GM12878 (cell line): Measurements from ENCODE around the gene TECTB.

Source experiments
- BCL11A ChIP-seq: IDR thresholded peaks from 2 replicates; pipeline ENCODE4 v1.6.1; 2011; ENCODE audit warnings: low read depth, low read length
- CHD4 ChIP-seq: fragments of 200-600 bp; sonication (generic); IDR thresholded peaks from 2 replicates; pipeline ENCODE4 v1.6.1; 2016; ENCODE audit warnings: mild to moderate bottlenecking
- EP300 ChIP-seq, 2 experiments: fragments of 150-350 bp in 1 of 2; IDR thresholded peaks; 2 replicates each; pipeline ENCODE4 v1.6.1; 2011 to 2012; ENCODE audit warnings: low read depth in 2 of 2, low read length in 2 of 2, borderline replicate concordance in 1 of 2, improper control_type of control experiment in 1 of 2, inconsistent platforms in 1 of 2; ENCODE audit not compliant: control insufficient read depth in 1 of 2
- GABPA ChIP-seq: IDR thresholded peaks from 2 replicates; pipeline ENCODE4 v1.6.1; 2014; ENCODE audit warnings: antibody characterized with exemption, low read depth, mild to moderate bottlenecking, inconsistent platforms
- NFIC ChIP-seq: IDR thresholded peaks from 2 replicates; pipeline ENCODE4 v1.6.1; 2012; ENCODE audit warnings: low read depth, mild to moderate bottlenecking, inconsistent platforms, low read length, moderate library complexity
- POLR2A ChIP-seq: IDR thresholded peaks from 2 replicates; pipeline ENCODE4 v1.6.1; 2011; ENCODE audit warnings: low read depth, mild to moderate bottlenecking, low read length
- POLR2AphosphoS5 ChIP-seq: IDR thresholded peaks from 2 replicates; pipeline ENCODE4 v1.6.1; 2011; ENCODE audit warnings: mild to moderate bottlenecking, low read length, inconsistent platforms
- TAF1 ChIP-seq: IDR thresholded peaks from 2 replicates; pipeline ENCODE4 v1.6.1; 2011; ENCODE audit warnings: mild to moderate bottlenecking, low read depth, low read length, borderline replicate concordance
- TARDBP ChIP-seq: IDR thresholded peaks from 2 replicates; pipeline ENCODE4 v1.6.1; 2016; ENCODE audit warnings: borderline replicate concordance
- TCF12 ChIP-seq: IDR thresholded peaks from 2 replicates; pipeline ENCODE4 v1.6.1; 2011; ENCODE audit warnings: low read depth, mild to moderate bottlenecking, low read length
- ZNF24 ChIP-seq: fragments of 450-650 bp; IDR thresholded peaks from 2 replicates; pipeline ENCODE4 v1.6.1; 2017; ENCODE audit warnings: antibody characterized with exemption, mild to moderate bottlenecking
- ZNF274 ChIP-seq: IDR thresholded peaks from one replicate; pipeline ENCODE4 v1.8.0; 2011; ENCODE audit not compliant: insufficient read length, insufficient read depth
- TF ChIP-seq, protein P1 (sequence below): fragments of 450-650 bp; IDR thresholded peaks from 2 replicates; pipeline ENCODE4 v1.6.1; 2017; ENCODE audit warnings: mild to moderate bottlenecking, moderate library complexity
- TF ChIP-seq, protein P2 (sequence below), 3 experiments: IDR thresholded peaks in 2 of 3; conservative IDR thresholded peaks in 1 of 3; 2 replicates each; pipeline ENCODE4 v1.5.1; 2011; ENCODE audit warnings: low read depth in 3 of 3, low read length in 3 of 3, mild to moderate bottlenecking in 3 of 3, control low read depth in 2 of 3, moderate library complexity in 2 of 3, inconsistent platforms in 1 of 3, mixed read lengths in 1 of 3; ENCODE audit not compliant: control insufficient read depth in 2 of 3, insufficient read depth in 1 of 3; ENCODE audit errors: extremely low read depth in 1 of 3

DNA sequence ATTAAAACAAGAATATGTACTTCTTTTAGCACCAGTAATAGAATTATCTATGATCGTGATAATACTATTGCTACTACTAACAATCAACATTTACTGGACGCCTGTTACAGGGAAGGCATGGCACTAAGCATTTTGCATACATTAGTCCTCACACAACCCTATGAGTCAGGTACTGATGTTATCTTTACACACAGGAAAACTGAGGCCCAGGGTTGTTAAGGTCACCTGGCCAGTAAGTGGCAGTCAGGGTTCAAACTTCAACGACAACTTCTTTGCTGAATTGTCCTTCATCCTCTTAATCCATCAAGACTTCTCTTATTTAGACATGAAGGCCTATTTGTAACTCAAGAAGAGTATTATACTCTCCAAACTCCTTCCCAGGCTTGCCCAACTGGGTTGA lies 48.8 kb downstream of the TECTB start:
- no peak for TF ChIP-seq GABPA
- no peak for TF ChIP-seq POLR2A
- no peak for TF ChIP-seq EP300 (IDR thresholded peaks at IDR 0.05; ENCODE audit: borderline replicate concordance in 1 of 2, control insufficient read depth in 1 of 2, low read depth in 2 of 2, low read length in 2 of 2)
- no peak for TF ChIP-seq POLR2AphosphoS5
- no peak for TF ChIP-seq BCL11A
- TF ChIP-seq ZNF274: no peak
- TF ChIP-seq TAF1: no peak
- no peak for TF ChIP-seq NFIC
- TF ChIP-seq ZNF24: no peak
- TF ChIP-seq, protein P1, sequence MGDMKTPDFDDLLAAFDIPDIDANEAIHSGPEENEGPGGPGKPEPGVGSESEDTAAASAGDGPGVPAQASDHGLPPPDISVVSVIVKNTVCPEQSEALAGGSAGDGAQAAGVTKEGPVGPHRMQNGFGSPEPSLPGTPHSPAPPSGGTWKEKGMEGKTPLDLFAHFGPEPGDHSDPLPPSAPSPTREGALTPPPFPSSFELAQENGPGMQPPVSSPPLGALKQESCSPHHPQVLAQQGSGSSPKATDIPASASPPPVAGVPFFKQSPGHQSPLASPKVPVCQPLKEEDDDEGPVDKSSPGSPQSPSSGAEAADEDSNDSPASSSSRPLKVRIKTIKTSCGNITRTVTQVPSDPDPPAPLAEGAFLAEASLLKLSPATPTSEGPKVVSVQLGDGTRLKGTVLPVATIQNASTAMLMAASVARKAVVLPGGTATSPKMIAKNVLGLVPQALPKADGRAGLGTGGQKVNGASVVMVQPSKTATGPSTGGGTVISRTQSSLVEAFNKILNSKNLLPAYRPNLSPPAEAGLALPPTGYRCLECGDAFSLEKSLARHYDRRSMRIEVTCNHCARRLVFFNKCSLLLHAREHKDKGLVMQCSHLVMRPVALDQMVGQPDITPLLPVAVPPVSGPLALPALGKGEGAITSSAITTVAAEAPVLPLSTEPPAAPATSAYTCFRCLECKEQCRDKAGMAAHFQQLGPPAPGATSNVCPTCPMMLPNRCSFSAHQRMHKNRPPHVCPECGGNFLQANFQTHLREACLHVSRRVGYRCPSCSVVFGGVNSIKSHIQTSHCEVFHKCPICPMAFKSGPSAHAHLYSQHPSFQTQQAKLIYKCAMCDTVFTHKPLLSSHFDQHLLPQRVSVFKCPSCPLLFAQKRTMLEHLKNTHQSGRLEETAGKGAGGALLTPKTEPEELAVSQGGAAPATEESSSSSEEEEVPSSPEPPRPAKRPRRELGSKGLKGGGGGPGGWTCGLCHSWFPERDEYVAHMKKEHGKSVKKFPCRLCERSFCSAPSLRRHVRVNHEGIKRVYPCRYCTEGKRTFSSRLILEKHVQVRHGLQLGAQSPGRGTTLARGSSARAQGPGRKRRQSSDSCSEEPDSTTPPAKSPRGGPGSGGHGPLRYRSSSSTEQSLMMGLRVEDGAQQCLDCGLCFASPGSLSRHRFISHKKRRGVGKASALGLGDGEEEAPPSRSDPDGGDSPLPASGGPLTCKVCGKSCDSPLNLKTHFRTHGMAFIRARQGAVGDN: no peak
- no peak for TF ChIP-seq TARDBP
- TF ChIP-seq TCF12: no peak
- TF ChIP-seq, protein P2, sequence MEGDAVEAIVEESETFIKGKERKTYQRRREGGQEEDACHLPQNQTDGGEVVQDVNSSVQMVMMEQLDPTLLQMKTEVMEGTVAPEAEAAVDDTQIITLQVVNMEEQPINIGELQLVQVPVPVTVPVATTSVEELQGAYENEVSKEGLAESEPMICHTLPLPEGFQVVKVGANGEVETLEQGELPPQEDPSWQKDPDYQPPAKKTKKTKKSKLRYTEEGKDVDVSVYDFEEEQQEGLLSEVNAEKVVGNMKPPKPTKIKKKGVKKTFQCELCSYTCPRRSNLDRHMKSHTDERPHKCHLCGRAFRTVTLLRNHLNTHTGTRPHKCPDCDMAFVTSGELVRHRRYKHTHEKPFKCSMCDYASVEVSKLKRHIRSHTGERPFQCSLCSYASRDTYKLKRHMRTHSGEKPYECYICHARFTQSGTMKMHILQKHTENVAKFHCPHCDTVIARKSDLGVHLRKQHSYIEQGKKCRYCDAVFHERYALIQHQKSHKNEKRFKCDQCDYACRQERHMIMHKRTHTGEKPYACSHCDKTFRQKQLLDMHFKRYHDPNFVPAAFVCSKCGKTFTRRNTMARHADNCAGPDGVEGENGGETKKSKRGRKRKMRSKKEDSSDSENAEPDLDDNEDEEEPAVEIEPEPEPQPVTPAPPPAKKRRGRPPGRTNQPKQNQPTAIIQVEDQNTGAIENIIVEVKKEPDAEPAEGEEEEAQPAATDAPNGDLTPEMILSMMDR (IDR thresholded peaks at IDR 0.05 in 2 of 3, conservative IDR thresholded peaks at IDR 0.05 in 1 of 3; ENCODE audit: control insufficient read depth in 2 of 3, extremely low read depth in 1 of 3, insufficient read depth in 1 of 3, low read depth in 3 of 3, low read length in 3 of 3): no peak
- no peak for TF ChIP-seq CHD4
